Activated CD4-positive, alpha-beta T cell treated with anti-CD3 and anti-CD28 coated beads for 36 hours (primary cell): ENCODE results near the gene SLC44A1. TPM values are rescaled to one million over a fixed set of nuclear protein-coding genes. Genes with fewer than 3 reads are reported as not detected.
"Not testable (repeated sequence)": the region's sequence is repeated elsewhere in the genome, so short reads cannot be mapped to it uniquely, and the experiment has no call there.

Experiments used
- ATAC-seq: fragments of 200-7000 bp; cut with Tn5 transposase; one replicate; pipeline ENCODE4 v1.10.0; 2021; ENCODE audit warnings: mild to moderate bottlenecking, moderate library complexity
- CTCF ChIA-PET: fragments of 350-600 bp; sonication (Branson Sonifier 250); formaldehyde crosslinking; loops from one replicate; lab custom pipeline; 2021; ENCODE audit warnings: antibody characterized with exemption; lab: Charles Lee
- POLR2A ChIA-PET: fragments of 350-600 bp; sonication (Branson Sonifier 250); formaldehyde crosslinking; loops from one replicate; lab custom pipeline; 2021; ENCODE audit warnings: antibody characterized with exemption, inconsistent platforms; lab: Charles Lee
- DNase-seq: peaks from one replicate; pipeline ENCODE4 v3.0.0-alpha.2; 2020
- H3K27ac Mint-ChIP-seq: one replicate; pipeline ENCODE4 v1.8.0; 2021; ENCODE audit warnings: mixed read lengths
- H3K27me3 Mint-ChIP-seq: one replicate; pipeline ENCODE4 v1.8.0; 2021; ENCODE audit warnings: mixed read lengths
- H3K36me3 Mint-ChIP-seq: one replicate; pipeline ENCODE4 v1.8.0; 2021; ENCODE audit warnings: low read depth, mixed read lengths
- H3K4me1 Mint-ChIP-seq: one replicate; pipeline ENCODE4 v1.8.0; 2021; ENCODE audit warnings: mixed read lengths
- H3K4me3 Mint-ChIP-seq: one replicate; pipeline ENCODE4 v1.8.0; 2021; ENCODE audit warnings: mild to moderate bottlenecking, moderate library complexity, mixed read lengths
- H3K9me3 Mint-ChIP-seq: one replicate; pipeline ENCODE4 v1.8.0; 2021; ENCODE audit warnings: low read depth, mixed read lengths
- intact Hi-C, 2 experiments: fragments of 100-400 bp; cut with DNase I in 1 of 2; cut with micrococcal nuclease in 1 of 2; formaldehyde crosslinking; loops; one replicate each; pipeline versions ENCODE4 v1.14.2 to v1.15.1; 2022 to 2024; cut with DNase I, micrococcal nuclease
- total RNA-seq, 2 experiments: library from RNA; stranded (reverse); gene quantifications; one replicate each; pipeline ENCODE4 v1.2.3, GENCODE V29; 2021

Gene SLC44A1
- total RNA-seq, 2 experiments from 2014 or later = 9.7 to 10.4 TPM

DNA sequence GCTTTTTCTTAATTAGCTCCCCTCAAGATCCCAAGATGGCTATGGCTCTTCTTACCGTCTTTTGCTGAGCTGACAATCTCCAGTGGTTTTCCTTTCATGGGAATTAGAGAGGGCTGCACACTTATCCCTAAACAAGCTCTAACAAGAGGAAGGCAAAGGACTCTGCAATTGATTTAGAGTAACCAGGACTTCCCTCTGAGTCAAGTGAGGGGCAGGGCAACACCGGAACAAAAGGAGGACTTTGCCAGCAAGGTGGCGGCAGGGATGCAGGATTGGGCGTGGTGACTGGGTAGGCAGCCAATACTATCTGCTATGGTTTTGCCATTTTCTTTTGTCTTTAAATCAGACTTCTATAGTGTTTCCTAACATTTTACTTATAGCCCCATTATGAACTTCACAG, 9.8 kb downstream of the SLC44A1 start:
- ATAC-seq = no peak
- no peaks in the 10 kb centered on the region for H3K9me3 Mint-ChIP-seq
- no peaks in the 10 kb centered on the region for H3K27me3 Mint-ChIP-seq
- DNase-seq = no peak
- H3K4me1 Mint-ChIP-seq = peaks cover 16% of the 10 kb centered on the region
- H3K36me3 Mint-ChIP-seq = no peaks in the 10 kb centered on the region
- ChIA-PET POLR2A (no interaction called here), CTCF (interaction anchor here (0.7 to 1.9 kb wide), 4 partner anchors 10 to 91 kb away, joined by 3 to 5 read pairs (median 3); no protein-coding TSS in a partner anchor)
- intact Hi-C loops = no loop called here
- no peak overlapping the region for H3K27ac Mint-ChIP-seq
- H3K4me3 Mint-ChIP-seq = no peak overlapping the region

- intact Hi-C loops = no loop called here
- no peak overlapping the region for H3K27ac Mint-ChIP-seq
- H3K4me3 Mint-ChIP-seq = no peak overlapping the region
- no peaks in the 10 kb centered on the region for H3K27me3 Mint-ChIP-seq
- ChIA-PET POLR2A (no interaction called here), CTCF (interaction anchor here (0.5 kb wide), 2 partner anchors 120 to 1816 kb away, joined by 3 read pairs; no protein-coding TSS in a partner anchor)
- peaks cover 24% of the 10 kb centered on the region for H3K4me1 Mint-ChIP-seq
- ATAC-seq (no peak), DNase-seq (no peak)
- no peaks in the 10 kb centered on the region for H3K36me3 Mint-ChIP-seq
- H3K9me3 Mint-ChIP-seq = no peaks in the 10 kb centered on the region
Observed at GRCh38 chr9:105255421-105255820, 11.0 kb downstream of the SLC44A1 start.

GRCh38 chr9:105256569-105256968, 12.1 kb downstream of the SLC44A1 start:
- DNase-seq, ATAC-seq, H3K9me3 Mint-ChIP-seq, H3K36me3 Mint-ChIP-seq, H3K4me3 Mint-ChIP-seq, intact Hi-C loops, CTCF ChIA-PET, POLR2A ChIA-PET, H3K27me3 Mint-ChIP-seq, H3K27ac Mint-ChIP-seq: not testable (repeated sequence)
- peaks cover 24% of the 10 kb centered on the region for H3K4me1 Mint-ChIP-seq

DNA sequence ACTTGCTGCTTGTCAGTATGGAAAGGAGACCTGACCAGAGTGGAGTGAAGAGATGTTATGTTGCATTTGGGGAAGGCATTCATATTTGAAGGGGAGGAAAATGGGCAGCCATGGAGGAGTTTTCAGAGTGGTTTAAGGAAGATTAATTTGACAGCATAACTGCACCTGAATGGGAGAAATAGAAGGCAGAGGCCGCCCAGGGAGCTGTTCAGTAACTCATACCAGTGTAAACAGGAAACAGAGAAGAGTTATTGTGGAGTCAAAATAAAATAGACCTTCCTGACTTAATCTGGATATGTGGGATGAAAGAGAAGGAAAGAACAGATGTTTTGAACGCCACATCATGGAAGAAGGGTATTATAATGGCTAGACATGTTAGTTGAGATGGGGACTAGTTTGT, 13.4 kb downstream of the SLC44A1 start:
- ChIA-PET POLR2A (no interaction called here), CTCF (no interaction called here)
- intact Hi-C loops = no loop called here
- ATAC-seq (no peak), DNase-seq (no peak)
- no peak overlapping the region for H3K27ac Mint-ChIP-seq
- H3K36me3 Mint-ChIP-seq = no peaks in the 10 kb centered on the region
- no peaks in the 10 kb centered on the region for H3K27me3 Mint-ChIP-seq
- H3K9me3 Mint-ChIP-seq = no peaks in the 10 kb centered on the region
- H3K4me1 Mint-ChIP-seq = peaks cover 24% of the 10 kb centered on the region
- no peak overlapping the region for H3K4me3 Mint-ChIP-seq

DNA sequence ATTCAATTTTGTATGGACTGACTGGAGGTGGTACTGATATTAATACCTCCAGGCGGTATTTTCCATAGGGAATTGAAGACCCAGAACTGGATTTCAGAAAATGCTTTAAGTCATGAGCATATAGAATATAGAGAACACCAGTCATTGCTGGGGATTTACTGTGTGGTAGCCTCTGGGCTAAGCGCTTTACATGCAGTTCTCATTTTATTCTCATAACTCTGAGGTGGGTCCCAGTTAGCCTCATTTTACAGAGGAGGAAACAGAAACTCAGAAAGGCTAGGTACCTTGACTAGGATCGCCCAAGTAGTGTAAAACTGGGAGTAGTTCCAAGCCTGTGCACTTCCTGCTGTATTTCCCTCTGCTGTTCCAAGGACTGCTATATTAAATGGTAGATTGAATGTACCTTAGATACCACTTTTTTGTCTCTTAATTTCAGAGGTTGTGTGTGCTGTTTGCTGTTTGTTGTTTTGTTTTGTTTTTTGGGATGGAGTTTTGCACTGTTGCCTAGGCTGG, 13.8 kb downstream of the SLC44A1 start:
- peaks cover 24% of the 10 kb centered on the region for H3K4me1 Mint-ChIP-seq
- CTCF ChIA-PET = no interaction called here
- ATAC-seq (no peak), DNase-seq (no peak)
- H3K9me3 Mint-ChIP-seq = no peaks in the 10 kb centered on the region
- no peaks in the 10 kb centered on the region for H3K27me3 Mint-ChIP-seq
- POLR2A ChIA-PET = no interaction called here
- H3K36me3 Mint-ChIP-seq = no peaks in the 10 kb centered on the region
- no peak overlapping the region for H3K27ac Mint-ChIP-seq
- no peak overlapping the region for H3K4me3 Mint-ChIP-seq
- intact Hi-C loops = no loop called here

DNA sequence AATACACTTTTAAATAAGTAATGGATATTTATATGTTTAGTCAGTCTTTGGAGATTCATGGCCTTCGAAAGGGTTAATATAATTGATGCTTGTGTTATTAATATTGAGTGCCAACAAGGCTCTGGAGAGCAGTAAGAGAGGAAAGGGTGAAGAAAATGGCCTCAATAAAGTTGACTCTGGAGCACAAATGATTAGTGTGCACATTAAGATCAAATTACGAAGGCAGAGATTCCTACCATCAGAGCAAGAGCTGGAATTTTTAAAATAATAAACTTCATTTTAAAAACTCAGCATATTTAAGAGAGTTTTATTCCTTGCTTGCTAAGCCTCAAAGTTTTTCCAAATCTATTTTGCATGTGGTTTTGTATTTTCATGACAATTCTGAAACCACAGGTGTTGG, 14.8 kb downstream of the SLC44A1 start:
- no peak overlapping the region for H3K4me3 Mint-ChIP-seq
- intact Hi-C loops = no loop called here
- CTCF ChIA-PET = no interaction called here
- no peaks in the 10 kb centered on the region for H3K9me3 Mint-ChIP-seq
- H3K4me1 Mint-ChIP-seq = peaks cover 29% of the 10 kb centered on the region
- H3K27me3 Mint-ChIP-seq = no peaks in the 10 kb centered on the region
- H3K36me3 Mint-ChIP-seq = no peaks in the 10 kb centered on the region
- ATAC-seq (no peak), DNase-seq (no peak)
- H3K27ac Mint-ChIP-seq = no peak overlapping the region
- POLR2A ChIA-PET = no interaction called here

DNA sequence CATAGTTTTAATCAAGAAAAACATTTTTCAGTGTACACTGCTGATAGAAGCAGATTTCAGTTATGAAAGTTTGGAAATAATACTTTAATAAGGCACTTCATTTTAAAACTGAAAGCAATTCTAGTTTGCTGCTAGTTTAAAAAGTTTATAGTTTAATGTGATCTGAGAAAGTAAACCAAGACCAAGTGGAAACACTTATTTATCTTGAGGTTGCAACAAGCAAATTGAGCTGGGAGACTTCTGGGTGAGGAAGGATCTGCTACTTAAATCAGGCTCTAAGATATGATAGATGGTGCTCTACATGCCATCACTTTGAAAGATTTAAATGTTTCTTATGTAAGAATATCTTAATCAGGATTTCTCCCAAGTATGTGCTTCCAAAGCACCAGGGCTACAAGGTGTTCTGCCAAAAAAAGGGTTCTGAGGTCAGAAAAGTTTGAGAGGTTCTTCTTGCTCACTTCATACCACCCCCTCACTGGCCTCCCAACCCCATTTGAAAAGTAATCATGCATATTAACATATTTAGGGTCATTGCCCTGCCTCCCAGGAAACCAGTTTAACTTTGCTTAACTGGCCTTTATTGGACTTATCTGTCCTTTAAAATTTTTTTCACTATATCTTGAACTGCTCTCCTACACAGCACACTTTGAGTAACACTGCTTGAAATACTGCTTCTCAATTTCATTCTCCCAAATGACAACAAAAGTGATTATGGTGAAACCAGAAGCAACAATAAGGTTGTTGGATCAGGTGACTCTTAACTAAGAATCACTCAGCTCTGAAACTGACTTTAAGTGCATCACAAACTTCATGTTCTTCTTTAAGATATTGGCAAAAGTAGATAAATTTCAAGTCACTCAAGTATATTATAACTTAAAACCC, 15.5 kb downstream of the SLC44A1 start:
- ATAC-seq = no peak
- H3K27ac Mint-ChIP-seq = no peak overlapping the region
- ChIA-PET CTCF (interaction anchor here (0.5 kb wide), 1 partner anchor 333 kb away, joined by 3 read pairs; no protein-coding TSS in a partner anchor), POLR2A (no interaction called here)
- H3K27me3 Mint-ChIP-seq = no peaks in the 10 kb centered on the region
- H3K36me3 Mint-ChIP-seq = no peaks in the 10 kb centered on the region
- no peaks in the 10 kb centered on the region for H3K9me3 Mint-ChIP-seq
- intact Hi-C loops = no loop called here
- no peak for DNase-seq
- peaks cover 34% of the 10 kb centered on the region for H3K4me1 Mint-ChIP-seq
- H3K4me3 Mint-ChIP-seq = no peak overlapping the region

DNA sequence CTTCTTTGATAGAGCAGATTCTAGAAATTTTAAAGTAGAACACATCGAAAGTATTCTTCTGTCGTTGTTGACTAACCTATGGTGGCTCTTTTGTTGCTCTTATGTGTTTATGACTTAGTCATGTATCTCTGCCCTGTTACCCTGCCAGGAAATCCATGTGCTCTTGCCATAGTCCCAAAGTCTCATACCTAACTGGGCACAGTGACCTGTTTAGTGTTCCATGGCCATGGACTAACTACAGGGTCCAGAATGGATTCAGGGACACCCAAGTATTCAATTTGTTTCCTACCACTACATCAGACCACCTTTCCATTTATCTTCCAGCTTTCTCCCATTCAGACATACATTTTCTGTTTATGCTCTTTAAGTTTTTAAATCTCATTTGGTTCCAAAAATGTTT, 18.0 kb downstream of the SLC44A1 start:
- Mint-ChIP-seq H3K27me3 (no peaks in the 10 kb centered on the region), H3K9me3 (peaks cover 3% of the 10 kb centered on the region), H3K4me1 (peaks cover 30% of the 10 kb centered on the region), H3K4me3 (no peak overlapping the region), H3K36me3 (peaks cover 6% of the 10 kb centered on the region), H3K27ac (no peak overlapping the region)
- CTCF ChIA-PET = interaction anchor here (0.6 to 1.5 kb wide), 3 partner anchors 13 to 155 kb away, joined by 3 read pairs; no protein-coding TSS in a partner anchor
- POLR2A ChIA-PET = no interaction called here
- intact Hi-C loops = no loop called here
- DNase-seq = no peak
- ATAC-seq = no peak

- ChIA-PET CTCF (interaction anchor here (1.0 to 1.6 kb wide), 3 partner anchors 11 to 83 kb away, joined by 3 to 5 read pairs (median 4); no protein-coding TSS in a partner anchor), POLR2A (interaction anchor here (0.6 kb wide), 2 partner anchors 41 to 136 kb away, joined by 4 to 11 read pairs; no protein-coding TSS in a partner anchor)
- peak; percentile 83 for ATAC-seq
- peak; percentile 11 for DNase-seq
- Mint-ChIP-seq H3K9me3 (peaks cover 3% of the 10 kb centered on the region), H3K27me3 (no peaks in the 10 kb centered on the region), H3K27ac (no peak overlapping the region), H3K4me1 (peaks cover 19% of the 10 kb centered on the region), H3K36me3 (peaks cover 6% of the 10 kb centered on the region), H3K4me3 (no peak overlapping the region)
- intact Hi-C loops = no loop called here
Observed at GRCh38 chr9:105264380-105264779, 19.9 kb downstream of the SLC44A1 start.

DNA sequence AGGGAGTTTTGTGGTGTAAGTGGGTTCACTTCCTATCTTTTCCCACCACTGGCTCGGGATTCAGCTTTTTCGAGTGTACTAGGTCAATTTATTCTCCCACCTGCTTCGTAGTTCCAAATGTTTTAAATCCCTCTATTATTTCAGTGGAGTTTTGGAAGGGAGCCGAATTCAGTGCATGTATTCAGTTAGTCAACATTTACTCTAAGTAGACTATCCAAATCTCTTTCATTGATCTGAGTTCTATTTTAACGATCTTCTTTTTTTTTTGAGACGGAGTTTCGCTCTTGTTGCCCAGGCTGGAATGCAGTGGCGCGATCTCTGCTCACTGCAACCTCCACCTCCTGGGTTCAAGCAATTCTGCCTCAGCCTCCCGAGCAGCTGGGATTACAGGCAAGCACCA, 23.8 kb downstream of the SLC44A1 start:
- H3K4me1 Mint-ChIP-seq = peaks cover 21% of the 10 kb centered on the region
- H3K36me3 Mint-ChIP-seq, H3K4me3 Mint-ChIP-seq, POLR2A ChIA-PET, DNase-seq, ATAC-seq, intact Hi-C loops, H3K27ac Mint-ChIP-seq, CTCF ChIA-PET, H3K27me3 Mint-ChIP-seq, H3K9me3 Mint-ChIP-seq: not testable (repeated sequence)

- ChIA-PET POLR2A (no interaction called here), CTCF (no interaction called here)
- H3K4me3 Mint-ChIP-seq = no peak overlapping the region
- H3K36me3 Mint-ChIP-seq = peaks cover 6% of the 10 kb centered on the region
- DNase-seq (no peak), ATAC-seq (no peak)
- peaks cover 13% of the 10 kb centered on the region for H3K4me1 Mint-ChIP-seq
- no peak overlapping the region for H3K27ac Mint-ChIP-seq
- peaks cover 3% of the 10 kb centered on the region for H3K9me3 Mint-ChIP-seq
- no peaks in the 10 kb centered on the region for H3K27me3 Mint-ChIP-seq
- intact Hi-C loops = no loop called here
Observed at GRCh38 chr9:105269593-105269992, 25.1 kb downstream of the SLC44A1 start.

DNA sequence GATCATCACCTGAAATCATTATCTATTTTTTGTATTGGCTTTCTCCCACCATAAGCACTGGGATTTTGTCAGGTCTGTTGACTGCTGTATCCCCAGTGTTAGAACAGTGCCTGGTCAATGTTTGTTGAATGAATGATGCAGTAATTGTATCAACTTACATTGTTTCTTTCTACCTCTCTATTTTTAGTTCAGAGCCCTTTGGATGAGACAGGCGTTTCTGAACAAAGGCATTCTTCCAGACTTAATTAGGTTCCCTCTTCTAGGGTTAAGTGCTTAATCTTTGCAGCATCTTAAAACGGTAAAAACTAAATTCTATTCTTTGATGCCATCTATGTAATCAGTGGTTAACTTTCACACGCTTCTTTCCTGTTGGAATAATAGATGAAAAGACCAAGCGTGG, 26.3 kb downstream of the SLC44A1 start:
- ATAC-seq (no peak), DNase-seq (no peak)
- H3K9me3 Mint-ChIP-seq = peaks cover 3% of the 10 kb centered on the region
- H3K27me3 Mint-ChIP-seq = no peaks in the 10 kb centered on the region
- H3K27ac Mint-ChIP-seq = no peak overlapping the region
- no peak overlapping the region for H3K4me3 Mint-ChIP-seq
- intact Hi-C loops = no loop called here
- peaks cover 12% of the 10 kb centered on the region for H3K4me1 Mint-ChIP-seq
- peaks cover 4% of the 10 kb centered on the region for H3K36me3 Mint-ChIP-seq
- ChIA-PET POLR2A (no interaction called here), CTCF (interaction anchor here (0.9 kb wide), 1 partner anchor 24 kb away, joined by 3 read pairs; no protein-coding TSS in a partner anchor)
